Measurements from ENCODE around the gene KLHL17.
"Not testable (repeated sequence)": the region's sequence is repeated elsewhere in the genome, so short reads cannot be mapped to it uniquely, and the experiment has no call there.

The KLHL17 gene

GRCh38 chr1:943545-944340 lies 16.6 kb upstream of the KLHL17 start:
- no peak for DNase-seq (ENCODE audit: low read depth, low spot score)
- Histone ChIP-seq H3K4me1 (ENCODE audit: control insufficient read depth, insufficient read depth, low read length) (peaks cover 12% of the 10 kb centered on the region), H3K27ac (ENCODE audit: low read length) (no peak overlapping the region), H3K36me3 (ENCODE audit: control insufficient read depth, insufficient read depth, low read length) (peaks cover 22% of the 10 kb centered on the region; the same call in 1 of the 2 replicates), H3K4me3 (ENCODE audit: low read length) (no peak overlapping the region), H3K27me3 (ENCODE audit: control insufficient read depth, insufficient read depth, low read length) (peaks cover 29% of the 10 kb centered on the region), H3K9me3 (ENCODE audit: control insufficient read depth, insufficient read depth, low read length) (no peaks in the 10 kb centered on the region)
- no CpG with 5 or more reads among the region's 27 CpGs for WGBS (ENCODE audit: insufficient coverage, insufficient read length)

- Histone ChIP-seq H3K27ac (ENCODE audit: low read length) (no peak overlapping the region), H3K9me3 (ENCODE audit: control insufficient read depth, insufficient read depth, low read length) (no peaks in the 10 kb centered on the region), H3K27me3 (ENCODE audit: control insufficient read depth, insufficient read depth, low read length) (peaks cover 21% of the 10 kb centered on the region; the same call in 1 of the 2 replicates), H3K4me3 (ENCODE audit: low read length) (no peak overlapping the region), H3K36me3 (ENCODE audit: control insufficient read depth, insufficient read depth, low read length) (peaks cover 24% of the 10 kb centered on the region; the same call in 1 of the 2 replicates), H3K4me1 (ENCODE audit: control insufficient read depth, insufficient read depth, low read length) (peaks cover 12% of the 10 kb centered on the region)
- no CpG with 5 or more reads among the region's 28 CpGs for WGBS (ENCODE audit: insufficient coverage, insufficient read length)
- DNase-seq (ENCODE audit: low read depth, low spot score), result no peak
These were observed 15.8 kb upstream of the KLHL17 start for GRCh38 chr1:944341-945325.

- Histone ChIP-seq H3K4me3 (ENCODE audit: low read length) (no peak overlapping the region), H3K27me3 (ENCODE audit: control insufficient read depth, insufficient read depth, low read length) (peaks cover 10% of the 10 kb centered on the region; the same call in 1 of the 2 replicates), H3K27ac (ENCODE audit: low read length) (no peak overlapping the region), H3K4me1 (ENCODE audit: control insufficient read depth, insufficient read depth, low read length) (peaks cover 7% of the 10 kb centered on the region), H3K36me3 (ENCODE audit: control insufficient read depth, insufficient read depth, low read length) (peaks cover 33% of the 10 kb centered on the region), H3K9me3 (ENCODE audit: control insufficient read depth, insufficient read depth, low read length) (no peaks in the 10 kb centered on the region)
- no CpG with 5 or more reads among the region's 29 CpGs for WGBS (ENCODE audit: insufficient coverage, insufficient read length)
- DNase-seq (ENCODE audit: low read depth, low spot score), result no peak
These were observed 14.5 kb upstream of the KLHL17 start for GRCh38 chr1:945688-946556.

- H3K36me3 ChIP-seq (ENCODE audit: control insufficient read depth, insufficient read depth, low read length), result peaks cover 35% of the 10 kb centered on the region
- H3K9me3 ChIP-seq (ENCODE audit: control insufficient read depth, insufficient read depth, low read length), result not testable (repeated sequence)
These were observed 13.6 kb upstream of the KLHL17 start for GRCh38 chr1:946811-947210.

GRCh38 chr1:947958-948357 lies 12.4 kb upstream of the KLHL17 start:
- H3K36me3 ChIP-seq (ENCODE audit: control insufficient read depth, insufficient read depth, low read length), result peaks cover 47% of the 10 kb centered on the region
- WGBS (ENCODE audit: insufficient coverage, insufficient read length), result no CpG with 5 or more reads among the region's 15 CpGs
- H3K27ac ChIP-seq (ENCODE audit: low read length), result no peak overlapping the region
- DNase-seq (ENCODE audit: low read depth, low spot score), result no peak
- peaks cover 3% of the 10 kb centered on the region; the same call in 1 of the 2 replicates for H3K4me1 ChIP-seq (ENCODE audit: control insufficient read depth, insufficient read depth, low read length)
- H3K27me3 ChIP-seq (ENCODE audit: control insufficient read depth, insufficient read depth, low read length), result peaks cover under 1% of the 10 kb centered on the region; the same call in 1 of the 2 replicates
- H3K9me3 ChIP-seq (ENCODE audit: control insufficient read depth, insufficient read depth, low read length), result no peaks in the 10 kb centered on the region
- no peak overlapping the region for H3K4me3 ChIP-seq (ENCODE audit: low read length)

More at GRCh38 chr1:946811-947210, 13.6 kb upstream of the KLHL17 start:
- not testable (repeated sequence) for H3K4me1 ChIP-seq (ENCODE audit: control insufficient read depth, insufficient read depth, low read length); H3K27ac ChIP-seq (ENCODE audit: low read length); H3K4me3 ChIP-seq (ENCODE audit: low read length); H3K27me3 ChIP-seq (ENCODE audit: control insufficient read depth, insufficient read depth, low read length); DNase-seq (ENCODE audit: low read depth, low spot score)
- no CpG with 5 or more reads among the region's 13 CpGs for WGBS (ENCODE audit: insufficient coverage, insufficient read length)

- H3K36me3 ChIP-seq (ENCODE audit: control insufficient read depth, insufficient read depth, low read length), result peaks cover 62% of the 10 kb centered on the region
- H3K4me3 ChIP-seq (ENCODE audit: low read length), result no peak overlapping the region
- H3K9me3 ChIP-seq (ENCODE audit: control insufficient read depth, insufficient read depth, low read length), result no peaks in the 10 kb centered on the region
- H3K4me1 ChIP-seq (ENCODE audit: control insufficient read depth, insufficient read depth, low read length), result no peaks in the 10 kb centered on the region
- H3K27me3 ChIP-seq (ENCODE audit: control insufficient read depth, insufficient read depth, low read length), result no peaks in the 10 kb centered on the region
- DNase-seq (ENCODE audit: low read depth, low spot score), result no peak
- no peak overlapping the region for H3K27ac ChIP-seq (ENCODE audit: low read length)
- no CpG with 5 or more reads among the region's 9 CpGs for WGBS (ENCODE audit: insufficient coverage, insufficient read length)
These were observed 10.1 kb upstream of the KLHL17 start for GRCh38 chr1:950268-950667.

- H3K9me3 ChIP-seq (ENCODE audit: control insufficient read depth, insufficient read depth, low read length), result no peaks in the 10 kb centered on the region
- H3K36me3 ChIP-seq (ENCODE audit: control insufficient read depth, insufficient read depth, low read length), result peaks cover 64% of the 10 kb centered on the region
- no peak overlapping the region for H3K27ac ChIP-seq (ENCODE audit: low read length)
- no peak overlapping the region for H3K4me3 ChIP-seq (ENCODE audit: low read length)
- no peaks in the 10 kb centered on the region for H3K4me1 ChIP-seq (ENCODE audit: control insufficient read depth, insufficient read depth, low read length)
- DNase-seq (ENCODE audit: low read depth, low spot score), result no peak
- WGBS (ENCODE audit: insufficient coverage, insufficient read length), result no CpG with 5 or more reads among the region's 23 CpGs
- no peaks in the 10 kb centered on the region for H3K27me3 ChIP-seq (ENCODE audit: control insufficient read depth, insufficient read depth, low read length)
These were observed 9.5 kb upstream of the KLHL17 start for GRCh38 chr1:950881-951280.

- H3K4me3 ChIP-seq (ENCODE audit: low read length), result no peak overlapping the region
- peaks cover 64% of the 10 kb centered on the region for H3K36me3 ChIP-seq (ENCODE audit: control insufficient read depth, insufficient read depth, low read length)
- H3K9me3 ChIP-seq (ENCODE audit: control insufficient read depth, insufficient read depth, low read length), result no peaks in the 10 kb centered on the region
- no peak for DNase-seq (ENCODE audit: low read depth, low spot score)
- H3K4me1 ChIP-seq (ENCODE audit: control insufficient read depth, insufficient read depth, low read length), result no peaks in the 10 kb centered on the region
- no peaks in the 10 kb centered on the region for H3K27me3 ChIP-seq (ENCODE audit: control insufficient read depth, insufficient read depth, low read length)
- WGBS (ENCODE audit: insufficient coverage, insufficient read length), result no CpG with 5 or more reads among the region's 6 CpGs
- H3K27ac ChIP-seq (ENCODE audit: low read length), result no peak overlapping the region
These were observed 9.0 kb upstream of the KLHL17 start for GRCh38 chr1:951364-951763.

GRCh38 chr1:952201-952600 lies 8.2 kb upstream of the KLHL17 start:
- no peak overlapping the region for H3K27ac ChIP-seq (ENCODE audit: low read length)
- WGBS (ENCODE audit: insufficient coverage, insufficient read length), result no CpG with 5 or more reads among the region's 15 CpGs
- peaks cover 67% of the 10 kb centered on the region for H3K36me3 ChIP-seq (ENCODE audit: control insufficient read depth, insufficient read depth, low read length)
- H3K4me1 ChIP-seq (ENCODE audit: control insufficient read depth, insufficient read depth, low read length), result no peaks in the 10 kb centered on the region
- DNase-seq (ENCODE audit: low read depth, low spot score), result no peak
- no peaks in the 10 kb centered on the region for H3K27me3 ChIP-seq (ENCODE audit: control insufficient read depth, insufficient read depth, low read length)
- no peaks in the 10 kb centered on the region for H3K9me3 ChIP-seq (ENCODE audit: control insufficient read depth, insufficient read depth, low read length)
- H3K4me3 ChIP-seq (ENCODE audit: low read length), result no peak overlapping the region

Data from iPS DF 6.9 (cell line).